ENCODE measurements around the gene WAPL. TPM values are rescaled to one million over a fixed set of nuclear protein-coding genes. Genes with fewer than 3 reads are reported as not detected.

The WAPL gene
- total and polyA plus RNA-seq, 2 of the 8 experiments (the other 6 are each of a cell fraction or from before 2014, with no cell fraction given), result 12.8 to 48.1 TPM

GRCh38 chr10:86397120-86397519 is 124.5 kb downstream of the WAPL start (continued):
- TF ChIP-seq CHD2 (IDR thresholded peaks at IDR 0.05; ENCODE audit: low read length) (no peak), USF2 (IDR thresholded peaks at IDR 0.05; ENCODE audit: low read length) (no peak), JUN (IDR thresholded peaks at IDR 0.05; ENCODE audit: low read depth, low read length) (no peak)

Data from H1 (cell line).